GM19238 (cell line): ENCODE measurements around the gene CEP170.
"Not testable (repeated sequence)": the region's sequence is repeated elsewhere in the genome, so short reads cannot be mapped to it uniquely, and the experiment has no call there.

ENCODE experiments used
- DNase-seq: peaks from one replicate; pipeline ENCODE4 v3.0.0; 2011; ENCODE audit warnings: low spot score; ENCODE audit not compliant: insufficient read length

The CEP170 gene

DNA sequence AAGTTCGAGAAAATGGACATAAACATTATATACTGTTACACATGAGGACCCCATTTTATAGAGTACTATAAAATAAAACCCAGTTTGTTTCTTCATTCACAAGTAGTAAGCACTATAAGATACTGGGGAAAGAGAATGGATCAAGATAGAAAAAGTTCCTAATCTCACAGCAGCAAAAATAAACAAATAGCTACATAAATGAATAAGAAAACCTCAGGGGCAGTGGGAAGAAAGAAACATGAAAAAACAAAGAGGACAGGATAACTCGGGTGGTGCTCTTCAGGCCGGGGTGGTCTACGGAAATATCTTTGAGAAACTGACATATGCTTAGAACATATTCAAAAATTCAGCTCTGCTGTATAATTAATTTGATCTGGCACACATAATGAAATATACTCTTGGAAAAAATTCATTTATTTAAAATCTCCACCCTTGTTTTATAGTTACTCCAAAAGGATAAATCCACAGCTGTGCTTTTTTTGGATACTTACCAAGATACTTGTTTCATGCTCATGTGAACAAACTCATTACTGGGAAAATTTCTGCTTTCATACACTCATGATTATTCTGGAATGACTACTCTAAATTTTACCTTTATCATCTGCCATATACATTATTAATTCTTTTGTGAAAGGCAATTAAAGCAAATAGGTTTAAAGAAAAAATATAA is 20.0 kb downstream of the CEP170 start:
- no peak for DNase-seq

DNA sequence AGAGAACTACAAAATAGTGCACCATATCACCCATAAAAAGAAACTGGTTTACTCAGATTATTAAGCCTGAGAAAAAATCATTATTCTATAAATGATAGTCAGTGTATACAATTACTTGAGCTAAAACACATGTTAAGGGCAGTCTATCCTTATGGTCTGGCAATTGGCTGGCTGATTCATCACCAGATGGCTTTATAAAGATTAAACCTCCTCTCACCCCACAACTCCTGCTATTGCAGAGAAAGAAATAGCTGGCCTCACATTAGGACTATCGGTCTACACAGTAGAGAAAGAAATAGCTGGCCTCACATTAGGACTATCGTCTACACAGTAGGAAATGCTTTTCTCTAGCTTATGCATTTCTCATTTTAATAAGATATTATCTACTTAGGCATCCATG is 21.2 kb downstream of the CEP170 start:
- no peak for DNase-seq

DNA sequence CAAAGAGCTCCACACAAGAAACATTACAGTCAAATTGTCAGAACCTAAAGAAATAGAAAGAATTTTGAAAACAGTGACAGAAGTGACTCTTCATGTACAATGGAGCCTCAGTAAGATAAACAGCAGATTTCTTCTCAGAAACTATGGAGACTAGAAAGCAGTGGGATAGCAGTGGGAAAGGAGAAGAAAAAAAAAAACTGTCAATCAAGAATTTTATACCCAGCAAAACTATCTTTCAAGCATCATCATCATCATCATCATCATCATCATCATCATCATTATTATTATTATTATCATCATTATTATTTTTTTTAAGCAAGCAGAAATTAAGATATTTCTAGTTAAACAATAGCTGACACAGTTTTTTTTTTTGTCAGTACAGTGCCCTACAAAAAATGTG is 24.2 kb downstream of the CEP170 start:
- no peak for DNase-seq

DNA sequence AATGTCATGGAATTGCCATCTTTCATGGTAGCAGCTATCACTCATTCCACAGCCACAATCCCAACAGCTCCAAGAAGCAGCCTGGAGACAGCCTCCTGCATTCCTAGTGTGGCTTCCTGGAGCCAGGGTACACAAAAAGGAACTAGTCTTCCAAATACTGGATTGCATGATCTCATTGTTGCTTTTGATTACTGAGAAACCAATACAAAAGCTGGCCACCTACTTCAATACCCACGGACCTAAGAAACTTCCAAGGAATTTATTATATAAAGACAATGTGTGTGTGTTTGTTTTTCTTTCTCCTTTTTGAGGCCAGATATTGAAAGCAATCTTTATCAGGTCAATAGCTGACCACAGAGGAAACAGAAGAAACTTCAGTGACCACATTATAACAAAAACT is 25.6 kb downstream of the CEP170 start:
- no peak for DNase-seq

DNA sequence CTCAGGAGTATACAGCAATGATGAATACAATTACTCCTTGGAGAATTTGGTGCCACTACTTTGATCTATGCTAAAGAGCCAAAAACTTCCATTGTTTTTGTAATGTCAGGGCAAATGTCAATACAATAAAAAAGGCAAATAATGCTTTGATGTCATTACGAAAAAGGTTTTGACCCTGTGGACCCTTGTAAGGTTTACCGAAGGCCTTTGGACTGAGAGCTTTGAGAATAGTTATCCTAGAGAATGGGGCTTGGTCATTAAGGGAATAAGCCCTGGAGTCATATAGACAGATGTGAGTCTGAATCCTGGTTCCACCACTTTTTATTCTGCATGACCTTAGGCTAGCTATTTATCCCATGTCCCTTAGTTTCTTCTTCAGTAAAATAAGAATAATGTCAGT is 27.5 kb downstream of the CEP170 start:
- DNase-seq, result no peak

DNA sequence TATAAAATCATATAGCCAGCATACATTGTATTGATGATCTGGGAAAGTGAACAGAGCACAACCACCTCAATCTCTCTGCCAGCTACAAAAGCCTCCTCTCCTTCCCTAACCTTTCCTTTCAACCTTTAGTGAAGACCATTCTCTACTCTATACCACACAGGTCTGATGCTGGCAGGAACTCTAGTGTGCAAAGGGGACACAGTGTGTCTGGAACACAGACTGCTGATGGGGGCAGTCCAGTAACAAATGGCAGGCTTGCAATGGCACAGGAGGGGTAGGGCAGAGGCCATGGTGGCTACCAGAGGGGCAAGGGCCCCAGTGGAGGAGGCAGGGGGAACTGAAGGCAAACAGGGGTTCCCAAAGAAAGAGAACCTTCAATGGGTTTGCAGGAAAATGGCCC is 37.0 kb downstream of the CEP170 start:
- no peak for DNase-seq

DNA sequence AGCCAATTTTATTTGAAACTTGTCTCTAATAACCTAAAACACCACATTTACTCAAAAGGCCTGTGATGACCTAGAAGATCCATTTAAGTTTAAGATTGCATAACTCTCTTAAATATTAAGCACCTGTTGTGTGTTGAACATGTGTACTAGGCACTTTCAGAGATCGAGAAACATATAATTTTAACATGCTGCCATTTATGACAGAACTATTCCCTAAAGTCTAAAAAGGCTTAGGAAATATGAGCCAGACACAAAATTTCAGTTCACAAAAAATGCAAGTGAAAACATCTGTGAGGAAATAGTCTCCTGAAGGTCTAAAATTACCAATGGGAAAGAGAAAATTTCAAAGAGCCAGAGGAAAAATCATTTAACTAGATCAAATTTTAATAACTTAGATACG is 37.7 kb downstream of the CEP170 start:
- no peak for DNase-seq

DNA sequence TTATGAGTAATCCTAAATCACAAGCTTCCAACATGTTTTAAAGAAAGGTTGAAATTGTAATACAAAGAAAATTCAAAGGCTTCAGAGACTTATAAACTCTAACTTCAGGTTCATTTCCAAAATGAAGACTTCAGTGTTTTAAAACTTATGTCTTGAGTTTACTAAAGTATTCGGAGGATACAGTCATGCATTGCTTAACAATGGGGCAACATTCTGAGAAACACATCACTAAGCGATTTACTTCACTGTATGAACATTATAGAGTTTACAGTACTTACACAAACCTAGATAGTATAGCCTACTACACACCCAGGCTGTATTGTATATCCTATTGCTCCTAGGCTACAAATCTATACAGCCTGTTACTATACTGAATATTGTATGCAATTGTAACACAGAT is 38.3 kb downstream of the CEP170 start:
- DNase-seq, result no peak

DNA sequence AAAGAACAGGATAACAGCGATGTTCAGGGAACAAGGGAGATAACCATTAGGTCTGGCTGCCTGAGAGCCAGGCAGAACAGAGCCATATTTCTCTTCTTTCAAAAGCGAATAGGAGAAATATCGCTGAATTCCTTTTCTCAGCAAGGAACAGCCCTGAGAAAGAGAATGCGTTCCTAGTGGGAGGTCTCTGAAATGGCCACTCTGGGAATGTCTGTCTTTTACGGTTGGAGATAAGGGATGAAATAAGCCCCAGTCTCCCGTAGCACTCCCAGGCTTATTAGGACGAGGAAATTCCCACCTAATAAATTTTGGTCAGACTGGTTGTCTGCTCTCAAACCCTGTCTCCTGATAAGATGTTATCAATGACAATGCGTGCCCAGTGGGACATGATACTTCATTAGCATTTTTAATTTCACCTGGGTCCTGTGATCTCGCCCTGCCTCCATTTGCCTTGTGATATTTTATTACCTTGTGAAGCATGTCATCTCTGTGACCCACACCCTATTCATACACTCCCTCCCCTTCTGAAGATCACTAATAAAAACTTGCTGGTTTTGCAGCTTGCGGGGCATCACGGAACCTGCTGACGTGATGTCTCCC is 39.7 kb downstream of the CEP170 start:
- DNase-seq, result not testable (repeated sequence)

DNA sequence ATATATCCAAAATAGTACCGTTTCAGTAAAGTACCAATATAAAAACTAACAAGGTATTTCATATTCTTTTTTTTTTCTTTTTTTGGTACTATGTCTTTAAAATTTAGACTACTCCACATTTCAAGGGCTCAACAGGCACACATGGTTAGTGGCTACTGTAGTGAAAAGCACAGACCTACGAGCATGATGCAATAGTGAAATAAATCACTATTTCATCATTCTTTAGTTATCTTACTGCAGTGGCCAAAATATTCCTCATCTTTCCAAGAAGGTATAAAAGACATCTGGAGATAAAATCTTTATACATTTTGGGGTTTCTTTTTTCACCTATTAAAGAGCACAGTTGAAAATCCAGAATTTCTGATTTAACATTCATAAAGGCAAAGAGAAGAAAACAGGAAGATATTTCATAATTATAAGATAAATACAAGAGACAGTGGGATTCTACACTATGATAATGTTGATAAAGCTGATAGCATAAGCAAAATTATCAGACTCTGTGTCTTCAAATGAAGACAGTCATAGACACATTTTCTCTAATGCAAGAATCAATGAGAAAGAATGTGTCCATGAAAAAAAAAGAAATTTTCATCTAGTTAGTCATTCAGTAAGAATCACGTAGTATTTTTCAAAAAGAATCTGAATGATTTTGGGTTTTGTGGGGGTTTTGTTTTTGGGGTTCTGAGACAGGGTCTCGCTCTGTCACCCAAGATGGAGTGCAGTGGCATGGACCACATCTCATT is 41.9 kb downstream of the CEP170 start:
- no peak for DNase-seq

DNA sequence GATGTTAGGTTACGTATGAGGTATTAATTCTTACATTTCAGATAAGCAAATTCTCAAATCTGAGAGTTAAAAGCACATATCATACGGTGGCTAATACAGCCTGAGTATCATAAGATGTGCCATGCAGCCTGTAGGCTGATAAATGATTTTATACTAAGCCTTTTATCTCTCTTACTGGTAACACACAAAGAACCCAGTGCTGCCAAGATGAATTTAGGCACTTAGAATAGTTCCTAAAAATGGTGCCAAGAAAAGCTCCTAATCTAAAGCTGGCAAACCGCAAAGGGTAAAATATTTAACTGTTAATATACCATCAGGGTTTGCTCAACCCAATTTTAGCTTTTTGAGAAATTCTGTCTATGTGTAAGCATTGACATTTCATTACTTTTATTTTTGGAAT is 43.1 kb downstream of the CEP170 start:
- DNase-seq, result not testable (repeated sequence)

DNA sequence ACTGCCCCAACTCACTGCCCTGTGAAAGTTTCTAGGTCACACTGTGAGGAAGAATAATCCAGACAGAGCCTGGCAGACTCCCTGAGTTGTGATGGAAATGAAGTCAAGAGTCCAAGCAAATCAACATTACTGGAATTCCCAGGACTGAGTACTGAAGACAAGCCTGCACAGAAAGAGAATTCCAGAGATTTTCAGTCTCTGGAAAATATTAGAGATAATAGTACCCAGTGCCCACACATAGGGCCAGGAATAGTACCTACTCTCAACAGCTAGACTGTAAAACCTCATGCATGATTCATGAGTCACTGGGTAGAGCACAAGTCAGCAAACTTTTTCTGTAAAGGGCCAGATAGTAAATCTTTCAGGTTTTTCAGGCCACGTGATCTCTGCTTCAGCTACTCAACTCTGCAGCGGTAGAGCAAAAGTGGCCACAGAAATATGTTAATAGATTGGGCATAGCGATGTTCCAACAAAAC is 50.0 kb downstream of the CEP170 start:
- DNase-seq, result not testable (repeated sequence)

DNA sequence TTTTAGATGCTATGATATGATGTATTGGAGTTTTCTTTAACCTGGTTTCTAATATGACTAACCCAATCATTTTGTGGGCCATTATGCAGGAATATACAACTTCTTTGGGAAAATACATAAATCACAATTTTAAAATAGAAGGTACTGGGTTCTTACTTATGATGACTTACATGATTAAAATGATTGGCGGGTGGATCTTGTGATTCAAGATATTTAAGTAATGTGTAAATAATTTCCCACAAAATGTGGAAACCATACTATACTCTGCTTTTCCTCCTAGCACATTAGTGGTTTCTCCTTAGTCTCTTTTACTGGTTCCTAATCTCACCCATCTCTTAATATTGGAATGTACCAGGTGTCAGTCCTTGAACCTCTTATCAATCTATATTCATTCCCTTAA is 50.7 kb downstream of the CEP170 start:
- not testable (repeated sequence) for DNase-seq

DNA sequence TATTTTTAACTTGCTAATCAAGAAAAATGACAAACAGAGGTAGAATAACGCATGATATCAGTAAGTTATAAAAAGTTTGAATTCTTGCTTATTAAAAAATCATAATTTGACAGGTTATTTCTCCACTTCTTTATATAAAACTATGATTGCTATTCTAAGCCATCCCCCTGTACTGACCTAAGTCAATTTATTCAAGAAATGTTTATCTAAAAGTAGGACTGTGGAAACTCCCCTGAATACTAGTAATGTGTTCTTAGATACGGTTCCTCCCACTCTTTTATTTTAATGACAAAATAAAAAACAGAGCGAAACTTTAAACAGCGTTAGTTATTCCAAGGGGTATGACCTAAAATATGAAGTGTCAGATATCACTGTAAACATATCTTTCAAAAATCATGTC is 51.9 kb downstream of the CEP170 start:
- not testable (repeated sequence) for DNase-seq

DNA sequence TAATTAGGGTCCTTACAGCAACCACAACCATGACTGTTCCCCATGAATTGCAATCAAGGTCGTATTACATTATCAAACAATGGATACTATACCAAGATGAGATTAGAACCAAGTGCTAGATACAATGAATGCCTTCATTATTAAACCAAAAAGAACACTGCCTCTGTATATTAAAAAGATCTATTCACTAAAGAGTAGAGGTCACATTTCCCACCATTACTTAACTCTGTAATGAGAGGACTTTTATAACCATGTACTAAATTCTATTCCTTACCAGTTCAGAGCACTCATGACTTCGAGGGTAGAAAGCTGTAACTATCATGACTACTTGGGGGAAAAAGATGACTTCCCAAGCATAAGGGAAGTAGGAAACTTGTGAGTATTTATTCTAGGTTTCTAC is 53.8 kb downstream of the CEP170 start:
- not testable (repeated sequence) for DNase-seq

DNA sequence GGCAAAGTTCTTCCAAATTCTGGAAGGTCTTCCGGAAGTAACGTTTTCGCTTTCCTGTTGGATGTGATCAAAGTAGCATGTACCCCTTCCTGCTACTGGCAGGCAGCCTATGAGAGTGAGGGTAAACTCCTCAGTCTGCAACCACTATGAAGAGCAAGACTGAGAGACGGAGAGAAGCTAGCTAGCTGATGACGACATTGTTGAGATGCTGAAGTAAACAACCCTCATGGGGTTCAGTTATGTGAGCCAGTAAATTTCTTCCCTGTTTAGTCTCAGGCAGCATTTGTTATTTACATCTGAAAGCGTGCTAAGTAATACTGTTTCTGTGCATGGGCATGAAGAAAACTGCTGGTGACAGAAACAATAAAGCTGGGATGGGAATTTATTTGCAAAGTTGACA is 57.6 kb downstream of the CEP170 start:
- not testable (repeated sequence) for DNase-seq

DNA sequence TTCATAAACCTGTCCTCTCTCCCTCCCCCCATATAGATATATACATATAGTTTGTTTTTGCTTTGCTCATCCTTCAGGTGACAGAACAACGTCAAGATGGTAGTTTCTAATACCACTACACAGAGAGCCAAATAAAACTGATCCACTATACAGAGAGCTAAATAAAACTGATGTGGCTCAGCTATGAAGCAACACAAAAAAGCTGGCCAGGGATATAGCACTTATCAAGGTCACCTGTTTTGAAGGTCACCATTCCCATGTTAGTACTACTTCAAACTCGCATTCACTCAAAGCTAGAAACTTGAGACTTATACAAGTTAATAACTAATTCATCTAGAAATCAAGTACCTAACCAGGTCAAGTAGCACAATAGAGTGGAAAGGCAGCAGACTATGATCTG is 61.8 kb downstream of the CEP170 start:
- not testable (repeated sequence) for DNase-seq

DNA sequence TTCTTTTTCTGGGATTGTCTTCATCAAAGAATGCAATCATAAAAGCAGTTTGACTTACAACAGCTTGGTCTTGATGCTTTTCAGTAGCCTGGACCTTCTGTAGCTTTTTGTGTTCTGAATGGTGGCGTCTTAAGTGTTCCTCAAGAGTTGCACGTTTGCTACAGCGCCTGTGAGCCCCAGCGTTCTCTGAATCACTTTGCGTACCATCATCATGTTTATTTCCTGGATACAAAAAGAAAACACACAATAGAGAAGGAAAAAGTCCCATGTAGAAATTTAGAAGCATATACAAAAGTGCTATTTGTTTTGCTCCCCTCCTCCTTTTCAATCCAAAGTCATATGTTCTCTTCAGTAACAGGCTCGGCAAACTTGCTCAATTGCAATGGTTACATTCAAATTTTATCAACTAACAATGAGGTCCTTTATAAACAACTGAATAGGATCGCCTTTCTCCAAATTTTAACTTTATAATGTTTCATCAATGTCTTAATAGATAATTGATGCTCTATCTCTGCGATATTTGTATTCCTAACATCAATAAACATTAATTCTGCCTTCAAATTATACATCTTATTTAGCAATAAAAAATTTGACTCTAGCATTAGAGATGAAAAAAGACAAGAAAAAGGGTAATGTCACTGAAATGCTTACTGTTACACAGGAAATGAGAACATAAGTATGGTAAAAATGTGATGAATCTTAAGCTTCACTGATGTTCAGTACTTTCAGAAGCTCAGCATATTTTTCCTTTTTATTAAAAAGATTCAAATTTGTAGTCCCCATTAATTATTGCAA is 68.7 kb downstream of the CEP170 start:
- not testable (repeated sequence) for DNase-seq

DNA sequence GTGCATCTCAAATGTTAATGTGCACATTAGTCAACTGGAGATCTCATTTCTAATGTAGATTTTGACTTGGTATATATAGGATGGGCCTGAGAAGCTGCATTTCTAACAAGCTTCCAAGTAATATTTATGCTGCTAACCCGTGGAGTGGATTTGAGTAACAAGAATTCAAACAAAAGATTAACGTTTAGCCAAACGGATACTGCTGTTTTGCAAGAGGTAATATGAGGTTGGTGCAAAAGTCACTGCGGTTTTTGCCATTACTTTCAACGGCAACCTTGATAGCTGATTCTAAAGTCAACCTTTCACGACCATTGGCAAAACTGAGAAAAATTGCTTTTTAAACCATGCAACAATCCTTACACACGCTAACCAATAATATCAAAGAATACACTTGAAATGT is 70.3 kb downstream of the CEP170 start:
- not testable (repeated sequence) for DNase-seq

DNA sequence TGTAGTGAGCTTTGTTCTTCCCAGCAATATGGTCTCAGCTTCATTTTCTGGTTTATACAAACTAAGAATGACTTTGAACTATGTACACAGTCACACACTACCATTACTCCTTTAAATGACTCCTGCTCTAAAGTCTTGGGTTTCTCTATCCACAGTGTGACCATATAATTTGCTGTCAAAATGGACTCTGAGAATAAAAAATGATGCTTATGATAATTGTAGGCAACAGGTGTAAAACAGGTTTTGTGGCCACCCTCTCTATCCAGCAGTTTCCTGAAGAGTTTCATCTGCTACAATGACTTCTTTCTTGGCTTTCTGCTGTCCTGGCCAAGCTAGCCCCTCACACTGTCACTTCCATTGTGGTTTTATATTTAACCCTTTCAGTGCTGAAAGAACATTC is 71.4 kb downstream of the CEP170 start:
- DNase-seq, result not testable (repeated sequence)

DNA sequence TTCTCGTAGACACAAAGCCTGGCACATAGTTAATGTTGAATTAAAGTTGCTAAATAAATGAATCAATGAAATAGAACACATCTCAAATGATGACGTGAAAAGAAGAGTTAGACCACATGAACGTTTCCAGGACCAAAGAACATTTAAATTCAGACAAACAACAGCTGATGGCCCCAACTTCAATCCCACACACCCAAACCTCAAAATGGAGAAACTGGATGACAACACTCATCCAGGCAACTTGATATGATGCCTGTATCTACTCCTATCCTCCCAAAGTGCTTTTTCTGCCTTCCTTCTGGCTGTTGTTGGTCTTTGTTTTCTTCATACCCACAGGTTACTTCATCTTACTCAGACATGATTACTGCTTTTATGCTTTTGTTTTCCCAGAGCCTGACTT is 71.9 kb downstream of the CEP170 start:
- not testable (repeated sequence) for DNase-seq

DNA sequence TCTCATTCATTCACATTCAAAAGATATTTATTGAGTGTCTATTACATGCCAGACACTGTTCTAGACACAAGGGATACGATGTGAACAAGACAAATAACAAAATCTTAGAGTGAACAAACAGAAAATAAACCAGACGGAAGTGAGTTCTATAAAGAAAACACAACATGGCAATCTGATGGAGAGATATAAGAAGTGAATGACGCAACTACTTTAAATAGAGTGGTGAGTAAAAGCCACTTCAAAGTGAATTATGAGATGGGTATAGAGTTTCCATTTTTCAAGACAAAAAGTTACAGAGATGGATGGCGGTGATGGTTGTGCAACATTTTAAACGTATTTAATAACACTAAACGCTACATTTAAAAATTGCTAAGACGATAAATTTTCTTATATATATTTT is 75.4 kb downstream of the CEP170 start:
- DNase-seq, result no peak
